H1 (cell line): Measurements from ENCODE around the gene FBXL12. TPM values are rescaled to one million over a fixed set of nuclear protein-coding genes. Genes with fewer than 3 reads are reported as not detected.
A peak's percentile ranks its signal among the peaks of the same experiment; 100 is the strongest.

Source experiments
- ATF2 ChIP-seq: IDR thresholded peaks from 2 replicates; pipeline ENCODE4 v1.6.1; 2012; ENCODE audit warnings: low read length, inconsistent platforms
- BACH1 ChIP-seq: IDR thresholded peaks from 2 replicates; pipeline ENCODE4 v1.6.1; 2012; ENCODE audit warnings: low read length, improper control_type of control experiment
- BCL11A ChIP-seq, 2 experiments: IDR thresholded peaks; one replicate each; pipeline ENCODE4 v1.6.1; 2011; ENCODE audit warnings: low read depth in 2 of 2, low read length in 2 of 2, mild to moderate bottlenecking in 2 of 2
- BRCA1 ChIP-seq: IDR thresholded peaks from 2 replicates; pipeline ENCODE4 v1.6.1; 2012; ENCODE audit warnings: low read depth, low read length, improper control_type of control experiment
- CBX5 ChIP-seq: fragments of 300-800, 300-1000 bp; sonication (generic); IDR thresholded peaks from 2 replicates; pipeline ENCODE4 v1.7.1; 2016; ENCODE audit warnings: antibody characterized with exemption, low read length, low read depth
- CEBPB ChIP-seq: IDR thresholded peaks from 2 replicates; pipeline ENCODE4 v1.6.1; 2012; ENCODE audit warnings: low read depth, low read length
- CREB1 ChIP-seq: IDR thresholded peaks from 2 replicates; pipeline ENCODE4 v1.6.1; 2012; ENCODE audit warnings: inconsistent platforms
- FOSL1 ChIP-seq: IDR thresholded peaks from 2 replicates; pipeline ENCODE4 v1.6.1; 2011; ENCODE audit warnings: mild to moderate bottlenecking, low read depth, low read length, moderate library complexity; ENCODE audit not compliant: insufficient read depth
- GABPA ChIP-seq: IDR thresholded peaks from 2 replicates; pipeline ENCODE4 v1.6.1; 2011; ENCODE audit warnings: mild to moderate bottlenecking, low read length, moderate library complexity, borderline replicate concordance; ENCODE audit not compliant: insufficient read depth
- GTF2F1 ChIP-seq: IDR thresholded peaks from 2 replicates; pipeline ENCODE4 v1.6.1; 2012; ENCODE audit warnings: low read depth, low read length, improper control_type of control experiment, borderline replicate concordance
- HDAC6 ChIP-seq: IDR thresholded peaks from one replicate; pipeline ENCODE4 v1.7.1; 2012; ENCODE audit warnings: low read depth, mild to moderate bottlenecking, inconsistent platforms, low read length, moderate library complexity
- JUN ChIP-seq: IDR thresholded peaks from 2 replicates; pipeline ENCODE4 v1.6.1; 2011; ENCODE audit warnings: low read depth, mild to moderate bottlenecking, improper control_type of control experiment, low read length
- KDM4A ChIP-seq: IDR thresholded peaks from one replicate; pipeline ENCODE4 v1.7.1; 2012; ENCODE audit warnings: low read depth, mild to moderate bottlenecking, moderate library complexity, low read length, inconsistent platforms; ENCODE audit not compliant: severe bottlenecking
- NANOG ChIP-seq: IDR thresholded peaks from 2 replicates; pipeline ENCODE4 v1.6.1; 2011; ENCODE audit warnings: low read length, low read depth, mild to moderate bottlenecking, inconsistent platforms; ENCODE audit not compliant: insufficient read depth, poor library complexity, severe bottlenecking
- POLR2AphosphoS5 ChIP-seq: IDR thresholded peaks from 2 replicates; pipeline ENCODE4 v1.6.1; 2011; ENCODE audit warnings: low read depth, low read length
- SAP30 ChIP-seq: fragments of 300-600 bp; sonication (generic); IDR thresholded peaks from 2 replicates; pipeline ENCODE4 v1.7.1; 2012; ENCODE audit warnings: low read length, moderate library complexity, mild to moderate bottlenecking, inconsistent platforms; ENCODE audit not compliant: insufficient read depth, insufficient replicate concordance
- SP1 ChIP-seq: IDR thresholded peaks from 2 replicates; pipeline ENCODE4 v1.6.1; 2011; ENCODE audit warnings: low read depth, low read length
- TAF1 ChIP-seq: IDR thresholded peaks from 2 replicates; pipeline ENCODE4 v1.6.1; 2011; ENCODE audit warnings: mild to moderate bottlenecking, low read depth, low read length
- TEAD4 ChIP-seq: IDR thresholded peaks from 2 replicates; pipeline ENCODE4 v1.6.1; 2012; ENCODE audit warnings: low read depth, low read length, inconsistent platforms, mixed read lengths
- USF2 ChIP-seq: IDR thresholded peaks from 2 replicates; pipeline ENCODE4 v1.6.1; 2011; ENCODE audit warnings: low read length, improper control_type of control experiment
- ZNF274 ChIP-seq: IDR thresholded peaks from 2 replicates; pipeline ENCODE4 v1.7.0; 2012; ENCODE audit warnings: low read length, borderline replicate concordance; ENCODE audit errors: extremely low read depth
- polyA plus RNA-seq, 7 experiments: library from polyadenylated mRNA; depleted of rRNA in 3 of 7; stranded (reverse) in 5 of 7; unstranded in 2 of 7; fragments of >200 nt in 5 of 7; fragments of 200-250 nt in 2 of 7; gene quantifications; 1 replicate in 5 of 7; 2 replicates in 1 of 7; 4 replicates in 1 of 7; pipeline versions ENCODE4 v1.2.1 to v1.2.3, GENCODE V29; 2011 to 2013; ENCODE audit warnings: missing spikeins in 2 of 7, mixed read lengths in 2 of 7
- total RNA-seq: library from RNA; stranded (reverse); fragmentation: NEBNext Ultra II Directional; extraction: Animal tissue kit (Norgen Biotek cat#: 25700); gene quantifications from 2 replicates; pipeline ENCODE4 v1.2.1, GENCODE V29; 2021

FBXL12 gene
- total and polyA plus RNA-seq, 2 of the 8 experiments (the other 6 are each of a cell fraction or from before 2014, with no cell fraction given), result 24.6 to 62.3 TPM

- TF ChIP-seq BCL11A (IDR thresholded peaks at IDR 0.05; ENCODE audit: low read depth in 2 of 2, low read length in 2 of 2) (no peak), NANOG (no peak), SAP30 (peak; percentile 76), ATF2 (no peak), CEBPB (no peak), FOSL1 (no peak), HDAC6 (no peak), POLR2AphosphoS5 (peak; percentile 75), BACH1 (no peak), GTF2F1 (no peak), SP1 (peak; percentile 38; the same call in 1 of the 2 replicates), CREB1 (0 out of 2 replicates have a peak, but pooled peaks have one; percentile 28), ZNF274 (no peak), TEAD4 (no peak), TAF1 (peak; percentile 69), USF2 (peak; percentile 15; the same call in 1 of the 2 replicates), CBX5 (no peak), GABPA (no peak), BRCA1 (no peak), KDM4A (peak; percentile 65), JUN (no peak)
These were observed 26.4 kb downstream of the FBXL12 start (continued) for GRCh38 chr19:9792206-9793070.
